Smooth muscle cell (in vitro differentiated cells): ENCODE data around the gene RORB. TPM values are rescaled to one million over a fixed set of nuclear protein-coding genes. Genes with fewer than 3 reads are reported as not detected.

Experiments
- DNase-seq: peaks from one replicate; lab custom pipeline; 2025; ENCODE audit not compliant: unreplicated experiment; lab: John Stamatoyannopoulos, UW
- H2AFZ ChIP-seq: fragments of 200-600 bp; sonication (generic); 2 replicates; pipeline ENCODE4 v1.6.0; 2016; ENCODE audit warnings: antibody characterized with exemption, low read depth, mild to moderate bottlenecking
- H3F3A ChIP-seq: fragments of 200-600 bp; sonication (generic); 2 replicates; pipeline ENCODE4 v1.6.0; 2017; ENCODE audit warnings: antibody characterized with exemption, low read depth
- H3K27ac ChIP-seq: fragments of 200-600 bp; sonication (generic); 2 replicates; pipeline ENCODE4 v1.5.1; 2016; ENCODE audit warnings: low read depth, mild to moderate bottlenecking
- H3K27me3 ChIP-seq: fragments of 200-600 bp; sonication (generic); 2 replicates; pipeline ENCODE4 v1.6.1; 2016; ENCODE audit warnings: low read depth, mild to moderate bottlenecking
- H3K36me3 ChIP-seq: fragments of 200-600 bp; sonication (generic); 2 replicates; pipeline ENCODE4 v1.5.1; 2016; ENCODE audit warnings: low read depth
- H3K4me1 ChIP-seq: fragments of 200-600 bp; sonication (generic); 2 replicates; pipeline ENCODE4 v1.5.1; 2016; ENCODE audit warnings: low read depth
- H3K4me2 ChIP-seq: fragments of 200-600 bp; sonication (generic); 2 replicates; pipeline ENCODE4 v1.6.0; 2016; ENCODE audit warnings: mild to moderate bottlenecking
- H3K4me3 ChIP-seq: fragments of 200-600 bp; sonication (generic); 2 replicates; pipeline ENCODE4 v1.5.1; 2016; ENCODE audit warnings: mild to moderate bottlenecking
- H3K79me2 ChIP-seq: fragments of 200-600 bp; sonication (generic); 2 replicates; pipeline ENCODE4 v1.6.0; 2016; ENCODE audit warnings: low read depth, mild to moderate bottlenecking
- H3K9ac ChIP-seq: fragments of 200-600 bp; sonication (generic); 2 replicates; pipeline ENCODE4 v1.6.0; 2016; ENCODE audit warnings: low read depth
- H3K9me3 ChIP-seq: fragments of 200-600 bp; sonication (generic); replicated peaks from 2 replicates; pipeline ENCODE4 v1.5.1; 2016; ENCODE audit warnings: low read depth
- H4K20me1 ChIP-seq: fragments of 200-600 bp; sonication (generic); 2 replicates; pipeline ENCODE4 v1.6.0; 2016; ENCODE audit warnings: low read depth
- WGBS: methylation state at CpG from one replicate; pipeline ENCODE4 v1.1.7; 2016; ENCODE audit warnings: low lambda C conversion rate; 5-methylcytosine and 5-hydroxymethylcytosine counted together
- polyA plus RNA-seq: library from polyadenylated mRNA; unstranded; fragments of >200 nt; fragmentation: Nextera tagmentation; extraction: Ambion mirVana; gene quantifications from 2 replicates; pipeline ENCODE4 v1.2.1, GENCODE V29; 2016
- total RNA-seq: library from RNA; depleted of rRNA; stranded (reverse); fragments of >200 nt; gene quantifications from 2 replicates; pipeline ENCODE4 v1.2.3, GENCODE V29; 2014
- TF ChIP-seq, protein P1 (sequence below): fragments of 200-600 bp; sonication (generic); IDR thresholded peaks from 2 replicates; pipeline ENCODE4 v1.5.1; 2017; ENCODE audit warnings: borderline replicate concordance, mild to moderate bottlenecking, antibody characterized with exemption; ENCODE audit not compliant: insufficient read depth, poor library complexity, severe bottlenecking

Gene RORB
- total and polyA plus RNA-seq, 2 experiments from 2014 or later, result 0.95 to 2.5 TPM

DNA sequence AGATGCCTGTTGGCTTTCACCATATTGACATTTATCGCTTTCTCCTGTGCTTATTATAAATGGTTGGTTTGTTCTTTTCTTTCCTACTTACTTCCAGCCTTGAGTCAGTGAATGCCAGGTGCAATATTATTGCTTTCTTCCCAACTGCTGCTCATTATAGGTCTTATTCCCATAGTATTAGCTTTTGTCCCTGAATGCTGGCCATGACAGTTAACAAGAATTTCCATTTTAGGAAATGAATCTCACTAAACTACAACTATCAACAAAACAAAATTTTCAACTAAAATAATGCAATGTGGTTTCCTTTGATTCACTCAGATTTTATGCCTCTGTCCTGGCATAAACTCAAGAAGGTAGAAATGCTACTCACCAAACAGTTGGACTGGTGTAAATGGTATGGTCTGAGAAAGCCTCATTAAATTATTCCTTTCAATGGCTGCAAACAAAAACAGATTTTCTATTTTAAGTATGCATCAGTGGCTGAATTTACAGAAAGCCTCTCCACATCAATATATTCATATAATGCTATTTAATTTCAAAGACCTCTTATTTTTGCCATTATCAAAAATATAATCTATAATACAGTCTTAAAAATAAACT is 245.2 kb downstream of the RORB start:
- no peak overlapping the region for H2AFZ ChIP-seq
- H3K27me3 ChIP-seq, result peaks cover 10% of the 10 kb centered on the region
- no peak overlapping the region for H3K4me3 ChIP-seq
- peaks cover 4% of the 10 kb centered on the region for H3K4me1 ChIP-seq
- DNase-seq, result no peak
- WGBS, result 100% methylated on average over 1 of the region's 1 CpG
- no peak overlapping the region for H3K9ac ChIP-seq
- H3K79me2 ChIP-seq, result no peaks in the 10 kb centered on the region
- no peaks in the 10 kb centered on the region for H3K9me3 ChIP-seq
- H3K36me3 ChIP-seq, result no peaks in the 10 kb centered on the region
- H4K20me1 ChIP-seq, result no peaks in the 10 kb centered on the region
- TF ChIP-seq, protein P1, sequence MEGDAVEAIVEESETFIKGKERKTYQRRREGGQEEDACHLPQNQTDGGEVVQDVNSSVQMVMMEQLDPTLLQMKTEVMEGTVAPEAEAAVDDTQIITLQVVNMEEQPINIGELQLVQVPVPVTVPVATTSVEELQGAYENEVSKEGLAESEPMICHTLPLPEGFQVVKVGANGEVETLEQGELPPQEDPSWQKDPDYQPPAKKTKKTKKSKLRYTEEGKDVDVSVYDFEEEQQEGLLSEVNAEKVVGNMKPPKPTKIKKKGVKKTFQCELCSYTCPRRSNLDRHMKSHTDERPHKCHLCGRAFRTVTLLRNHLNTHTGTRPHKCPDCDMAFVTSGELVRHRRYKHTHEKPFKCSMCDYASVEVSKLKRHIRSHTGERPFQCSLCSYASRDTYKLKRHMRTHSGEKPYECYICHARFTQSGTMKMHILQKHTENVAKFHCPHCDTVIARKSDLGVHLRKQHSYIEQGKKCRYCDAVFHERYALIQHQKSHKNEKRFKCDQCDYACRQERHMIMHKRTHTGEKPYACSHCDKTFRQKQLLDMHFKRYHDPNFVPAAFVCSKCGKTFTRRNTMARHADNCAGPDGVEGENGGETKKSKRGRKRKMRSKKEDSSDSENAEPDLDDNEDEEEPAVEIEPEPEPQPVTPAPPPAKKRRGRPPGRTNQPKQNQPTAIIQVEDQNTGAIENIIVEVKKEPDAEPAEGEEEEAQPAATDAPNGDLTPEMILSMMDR, result no peak
- peak overlapping the region; percentile 33 for H3K4me2 ChIP-seq
- H3K27ac ChIP-seq, result no peak overlapping the region
- no peaks in the 10 kb centered on the region for H3F3A ChIP-seq
